GM19455 (cell line): Measurements from ENCODE around the gene CACNB4.
"Not testable (repeated sequence)": the region's sequence is repeated elsewhere in the genome, so short reads cannot be mapped to it uniquely, and the experiment has no call there.

Experiments
- ATAC-seq: cut with Tn5 transposase; IDR thresholded peaks from one replicate; pipeline ENCODE4 v1.9.1; 2021; ENCODE audit not compliant: unreplicated experiment

Gene CACNB4

GRCh38 chr2:151946250-151946884 lies 152.5 kb downstream of the CACNB4 start:
- no peak for ATAC-seq

GRCh38 chr2:151945602-151946001 lies 153.2 kb downstream of the CACNB4 start:
- ATAC-seq = no peak

- ATAC-seq = no peak
Observed at GRCh38 chr2:151945186-151945585, 153.7 kb downstream of the CACNB4 start.

- no peak for ATAC-seq
Observed at GRCh38 chr2:151943461-151943860, 155.4 kb downstream of the CACNB4 start.

GRCh38 chr2:151942540-151943205 lies 156.2 kb downstream of the CACNB4 start:
- not testable (repeated sequence) for ATAC-seq

GRCh38 chr2:151937966-151938365 lies 160.9 kb downstream of the CACNB4 start:
- no peak for ATAC-seq

GRCh38 chr2:151936626-151937025 lies 162.2 kb downstream of the CACNB4 start:
- ATAC-seq = no peak

- no peak for ATAC-seq
Observed at GRCh38 chr2:151933266-151933804, 165.5 kb downstream of the CACNB4 start.

GRCh38 chr2:151931756-151932155 lies 167.1 kb downstream of the CACNB4 start:
- ATAC-seq = no peak

GRCh38 chr2:151931030-151931611 lies 167.7 kb downstream of the CACNB4 start:
- ATAC-seq = no peak

GRCh38 chr2:151930042-151930441 lies 168.8 kb downstream of the CACNB4 start:
- no peak for ATAC-seq

- no peak for ATAC-seq
Observed at GRCh38 chr2:151928380-151928779, 170.5 kb downstream of the CACNB4 start.

- ATAC-seq = no peak
Observed at GRCh38 chr2:151927501-151928221, 171.2 kb downstream of the CACNB4 start.

GRCh38 chr2:151922845-151923666 lies 175.8 kb downstream of the CACNB4 start:
- ATAC-seq = no peak

GRCh38 chr2:151919786-151920185 lies 179.1 kb downstream of the CACNB4 start:
- no peak for ATAC-seq

- no peak for ATAC-seq
Observed at GRCh38 chr2:151918308-151918707, 180.5 kb downstream of the CACNB4 start.

- no peak for ATAC-seq
Observed at GRCh38 chr2:151916632-151917031, 182.2 kb downstream of the CACNB4 start.

GRCh38 chr2:151915629-151916025 lies 183.2 kb downstream of the CACNB4 start:
- not testable (repeated sequence) for ATAC-seq

GRCh38 chr2:151914989-151915628 lies 183.7 kb downstream of the CACNB4 start:
- no peak for ATAC-seq
